ENCODE results near the gene LCP1.

GRCh38 chr13:46211483-46212351 lies 29.7 kb upstream of the LCP1 start, which contains the start of gene LRRC63:
- TF ChIP-seq CTCF (IDR thresholded peaks at IDR 0.05; ENCODE audit: low read length) (no peak), EZH2 (IDR thresholded peaks at IDR 0.05; ENCODE audit: borderline replicate concordance, low read length) (no peak)
